Activated T-helper 1 cell treated with anti-CD3 and anti-CD28 coated beads, Interleukin-12 subunit alpha, Interleukin-12 subunit beta, Interleukin-2, Interleukin-4 antibody, amounts not matched to agents 30 ng/mL and 10 ng/mL and 1 ng/mL, durations not matched to agents 14 hours and 24 hours and 36 hours (primary cell): ENCODE measurements around the gene PLPP2. TPM values are rescaled to one million over a fixed set of nuclear protein-coding genes. Genes with fewer than 3 reads are reported as not detected.

Experiments
- DNase-seq: peaks from one replicate; pipeline ENCODE4 v3.0.0; 2021; ENCODE audit warnings: low spot score
- H3K27ac Mint-ChIP-seq: one replicate; pipeline ENCODE4 v1.8.0; 2021; ENCODE audit warnings: mild to moderate bottlenecking, mixed read lengths
- H3K27me3 Mint-ChIP-seq: one replicate; pipeline ENCODE4 v1.8.0; 2022; ENCODE audit warnings: mild to moderate bottlenecking, moderate library complexity, mixed read lengths; ENCODE audit not compliant: insufficient read depth
- H3K36me3 Mint-ChIP-seq: one replicate; pipeline ENCODE4 v1.8.0; 2021; ENCODE audit warnings: low read depth, mixed read lengths
- H3K4me1 Mint-ChIP-seq: one replicate; pipeline ENCODE4 v1.8.0; 2021; ENCODE audit warnings: low read depth, mixed read lengths
- H3K4me3 Mint-ChIP-seq: one replicate; pipeline ENCODE4 v1.8.0; 2021; ENCODE audit warnings: mild to moderate bottlenecking, moderate library complexity, mixed read lengths
- H3K9me3 Mint-ChIP-seq: one replicate; pipeline ENCODE4 v1.8.0; 2021; ENCODE audit warnings: mixed read lengths
- intact Hi-C: fragments of 100-400 bp; cut with micrococcal nuclease; formaldehyde crosslinking; loops from one replicate; pipeline ENCODE4 v1.15.1; 2024
- total RNA-seq: library from RNA; stranded (reverse); gene quantifications from 2 replicates; pipeline ENCODE4 v1.2.3, GENCODE V29; 2022

Gene PLPP2
- total RNA-seq, result 0.16 and 0.34 TPM in 2 replicates

DNA sequence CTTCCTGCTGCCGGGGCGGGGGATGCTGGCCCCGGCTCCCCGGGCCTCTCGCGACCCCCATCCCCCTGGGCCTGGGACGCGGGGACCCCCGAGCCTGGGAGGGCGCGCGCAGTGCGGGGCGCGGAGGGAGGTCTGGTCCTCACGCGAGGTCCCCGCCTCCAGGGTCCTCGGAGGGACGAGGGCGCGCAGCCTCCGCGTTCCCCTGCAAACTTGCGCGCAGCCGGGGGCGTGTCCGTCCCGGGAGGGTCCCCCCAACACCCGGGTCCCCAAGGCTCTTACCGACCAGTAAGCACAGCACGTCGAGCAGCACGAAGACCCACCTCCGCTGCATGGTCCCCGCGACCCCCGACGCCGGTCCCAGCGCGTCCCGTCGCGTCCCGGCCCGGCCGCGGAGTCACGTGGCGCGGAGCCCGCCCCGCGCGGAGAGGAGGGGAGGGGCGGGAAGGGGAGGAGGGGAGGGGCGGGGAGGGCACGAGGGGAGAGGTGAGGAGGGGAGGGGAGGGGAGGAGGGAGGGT is at the start of gene PLPP2:
Gene PLPP2, minus strand, starts transcription at position 398 of the 516 bp plus-strand sequence. Its CDS starts 67 bp downstream, at position 331.
- no peak for DNase-seq
- peaks cover 48% of the 10 kb centered on the region for H3K27me3 Mint-ChIP-seq
- no peak within 1 kb of the TSS for H3K27ac Mint-ChIP-seq
- H3K4me3 Mint-ChIP-seq, result no peak within 1 kb of the TSS
- intact Hi-C loops, result no loop called here
- no peaks in the 10 kb centered on the region for H3K4me1 Mint-ChIP-seq
- no peaks in the 10 kb centered on the region for H3K9me3 Mint-ChIP-seq
- H3K36me3 Mint-ChIP-seq, result no peaks in the 10 kb centered on the region

DNA sequence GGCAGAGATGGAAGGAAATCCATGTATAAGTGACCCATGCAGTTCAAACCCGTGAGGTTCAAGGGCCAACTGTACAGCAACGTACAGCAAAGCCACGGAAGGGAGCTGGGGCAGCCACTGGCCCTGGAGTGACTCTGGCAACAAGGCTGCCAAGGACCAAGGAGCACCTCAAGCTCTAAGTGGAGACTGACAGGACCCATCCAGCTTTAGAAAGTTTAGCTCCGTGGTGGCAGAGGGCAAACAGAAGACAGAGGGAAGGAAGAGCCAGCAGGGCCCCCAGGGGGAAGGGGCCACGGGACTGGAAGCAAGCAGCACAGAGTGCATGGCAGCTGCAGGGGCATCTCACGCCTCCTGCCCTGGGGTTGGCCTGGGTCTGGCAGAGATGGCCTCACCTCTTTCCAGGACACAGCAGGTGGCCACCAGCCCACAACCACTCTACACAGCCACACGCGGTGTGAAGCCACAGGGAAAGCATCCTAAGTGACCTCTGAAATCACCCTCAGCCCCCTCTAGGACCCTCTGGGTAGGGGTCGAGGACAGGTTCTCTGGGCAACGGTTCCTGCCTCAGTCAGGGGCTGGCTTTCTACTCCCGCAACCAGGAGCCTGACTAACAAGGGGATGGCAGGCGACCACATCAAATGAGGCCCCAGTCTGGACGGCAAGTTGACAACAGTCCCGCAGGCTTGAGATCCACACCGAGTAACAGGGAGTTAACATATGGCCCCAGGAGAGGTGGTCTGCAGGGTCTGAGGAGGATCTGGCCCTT is 49.6 kb upstream of the PLPP2 start:
- Mint-ChIP-seq H3K27me3 (peaks cover 2% of the 10 kb centered on the region), H3K9me3 (peaks cover 4% of the 10 kb centered on the region), H3K36me3 (peaks cover 34% of the 10 kb centered on the region), H3K4me3 (peak overlapping the region; percentile 51), H3K4me1 (peaks cover 64% of the 10 kb centered on the region), H3K27ac (peak overlapping the region; percentile 23)
- intact Hi-C loops, result loop anchor here (5.0 kb wide), 1 partner anchor 166 kb away; the partner anchor contains the start of gene TPGS1
- no peak for DNase-seq

DNA sequence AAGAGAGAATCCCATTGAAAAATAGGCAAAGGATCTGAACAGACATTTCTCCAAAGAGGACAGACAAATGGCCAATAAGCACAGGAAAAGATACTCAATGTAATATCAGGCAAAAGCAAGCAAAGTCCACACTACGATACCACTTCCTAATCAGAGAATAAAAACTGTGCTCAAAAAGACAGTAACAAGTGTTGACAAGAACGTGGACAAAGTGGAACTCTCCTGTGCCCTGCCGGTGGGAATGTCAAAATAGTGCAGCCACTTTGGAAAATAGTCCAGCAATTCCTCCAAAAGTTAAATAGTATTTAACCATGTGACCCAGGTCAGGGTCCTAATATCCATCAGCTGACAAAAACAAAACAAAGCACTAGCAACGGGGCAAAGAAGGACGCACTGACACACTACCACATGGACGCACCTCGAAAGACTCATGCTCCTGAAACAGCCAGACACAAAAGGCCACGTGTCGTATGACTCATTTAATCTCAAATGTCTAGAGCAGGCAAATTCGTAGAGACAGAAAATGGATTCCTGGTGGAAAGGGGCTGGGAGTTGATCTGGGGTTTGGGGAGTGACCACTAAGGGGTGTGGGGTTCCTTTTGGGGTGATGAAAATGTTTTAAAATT is 48.2 kb upstream of the PLPP2 start:
- no peak for DNase-seq
- intact Hi-C loops, result no loop called here
- Mint-ChIP-seq H3K9me3 (peaks cover 4% of the 10 kb centered on the region), H3K27ac (no peak overlapping the region), H3K4me1 (peaks cover 56% of the 10 kb centered on the region), H3K27me3 (no peaks in the 10 kb centered on the region), H3K36me3 (peaks cover 37% of the 10 kb centered on the region), H3K4me3 (no peak overlapping the region)

DNA sequence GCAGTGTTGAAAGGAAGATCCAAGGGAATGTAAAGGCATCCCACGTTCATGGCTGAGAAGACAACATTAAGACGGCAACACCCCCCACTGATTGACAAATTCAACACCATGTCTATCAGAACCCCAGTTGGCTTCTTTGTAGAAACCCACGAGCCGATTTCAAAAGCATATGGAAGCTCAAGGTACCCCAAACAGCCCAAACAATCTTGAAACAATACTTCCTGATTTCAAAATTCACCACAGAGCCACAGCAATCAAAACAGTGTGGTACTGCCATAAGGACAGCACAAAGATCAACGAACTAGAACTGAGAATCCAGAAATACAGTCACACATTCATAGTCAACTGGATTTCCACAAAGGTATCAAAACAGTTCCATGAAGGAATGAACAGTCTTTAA is 47.2 kb upstream of the PLPP2 start:
- peaks cover 4% of the 10 kb centered on the region for H3K9me3 Mint-ChIP-seq
- H3K4me1 Mint-ChIP-seq, result peaks cover 50% of the 10 kb centered on the region
- H3K4me3 Mint-ChIP-seq, result no peak overlapping the region
- peaks cover 34% of the 10 kb centered on the region for H3K36me3 Mint-ChIP-seq
- no peak overlapping the region for H3K27ac Mint-ChIP-seq
- DNase-seq, result no peak
- H3K27me3 Mint-ChIP-seq, result no peaks in the 10 kb centered on the region
- intact Hi-C loops, result no loop called here

DNA sequence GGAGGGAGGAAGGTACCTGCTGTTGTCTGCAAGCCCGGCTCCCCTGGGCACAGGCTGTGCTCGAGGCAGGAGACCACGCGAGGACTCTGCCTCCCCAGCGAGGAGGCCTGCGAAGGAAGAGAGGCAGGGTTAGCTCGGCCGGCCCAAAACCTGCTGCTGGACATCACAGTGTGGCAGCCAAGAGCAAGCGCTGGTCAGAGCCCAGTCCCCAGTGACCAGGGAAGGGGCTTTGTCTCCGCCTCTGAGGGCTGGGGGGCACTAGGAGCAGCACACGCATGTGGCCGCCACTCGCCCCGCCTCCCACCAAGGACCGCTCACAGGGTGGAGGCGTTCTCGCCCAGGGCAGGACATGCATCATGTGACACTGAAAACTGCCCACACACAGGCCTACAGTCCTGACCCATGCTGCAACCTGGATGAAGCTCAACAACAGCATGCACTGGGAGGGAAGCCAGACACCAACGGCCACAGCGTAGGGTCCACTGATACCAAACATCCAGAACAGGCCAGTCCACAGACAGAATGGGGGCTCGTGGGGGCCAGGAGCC is 44.9 kb upstream of the PLPP2 start:
- no peaks in the 10 kb centered on the region for H3K27me3 Mint-ChIP-seq
- peaks cover 27% of the 10 kb centered on the region for H3K4me1 Mint-ChIP-seq
- peaks cover 4% of the 10 kb centered on the region for H3K9me3 Mint-ChIP-seq
- no peak overlapping the region for H3K27ac Mint-ChIP-seq
- H3K4me3 Mint-ChIP-seq, result no peak overlapping the region
- intact Hi-C loops, result no loop called here
- H3K36me3 Mint-ChIP-seq, result peaks cover 33% of the 10 kb centered on the region
- DNase-seq, result no peak

DNA sequence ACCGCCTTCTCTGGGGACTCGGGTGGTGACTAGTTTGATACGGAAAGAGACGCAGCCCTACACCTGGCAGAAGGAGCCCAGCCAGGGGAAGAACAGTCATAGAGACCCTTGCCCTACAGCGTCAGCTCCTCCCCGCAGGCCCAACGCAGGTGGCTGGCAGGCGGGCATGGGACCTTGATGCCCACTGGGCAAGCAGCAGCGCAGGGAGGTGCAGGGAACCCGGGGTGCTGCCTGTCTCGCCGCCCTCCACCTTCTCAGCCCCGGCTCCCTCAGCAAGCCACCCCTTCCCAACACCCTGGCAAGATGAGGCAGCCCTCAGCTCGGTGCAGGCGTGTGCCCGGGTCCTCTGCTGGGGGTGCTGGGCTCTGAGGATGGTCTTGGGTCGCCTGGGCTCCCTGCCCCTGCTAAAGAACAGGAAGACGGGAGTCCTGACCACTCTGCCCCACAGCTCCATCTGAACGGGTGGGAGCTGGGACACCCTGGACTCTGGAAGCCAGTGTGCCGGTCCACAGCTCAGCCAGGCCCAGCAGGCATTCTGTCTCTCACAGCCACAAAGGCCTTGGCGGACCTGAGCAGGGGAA is 44.4 kb upstream of the PLPP2 start:
- peaks cover 34% of the 10 kb centered on the region for H3K36me3 Mint-ChIP-seq
- H3K27ac Mint-ChIP-seq, result no peak overlapping the region
- H3K9me3 Mint-ChIP-seq, result peaks cover 8% of the 10 kb centered on the region
- no peak overlapping the region for H3K4me3 Mint-ChIP-seq
- peaks cover 23% of the 10 kb centered on the region for H3K4me1 Mint-ChIP-seq
- H3K27me3 Mint-ChIP-seq, result no peaks in the 10 kb centered on the region
- DNase-seq, result no peak
- intact Hi-C loops, result no loop called here

DNA sequence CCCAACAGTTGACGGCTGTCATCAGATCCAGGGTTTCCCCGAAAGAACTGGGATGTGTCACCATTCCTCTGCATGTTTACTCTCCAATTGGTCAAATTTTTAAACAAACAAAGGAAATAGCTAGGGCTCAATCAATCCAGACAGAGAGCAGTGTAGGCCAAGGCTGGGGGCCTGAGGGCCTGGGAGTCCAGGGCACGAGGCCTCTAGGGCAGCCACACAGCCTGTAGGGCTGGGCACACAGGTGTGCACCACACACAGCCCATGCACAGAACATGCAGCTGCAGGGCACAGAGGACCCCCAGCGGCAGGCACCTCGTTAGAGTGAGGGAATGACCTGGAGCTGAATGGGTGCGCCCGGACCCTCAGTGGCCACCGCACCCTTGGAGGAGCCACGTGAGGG is 43.9 kb upstream of the PLPP2 start:
- Mint-ChIP-seq H3K9me3 (peaks cover 9% of the 10 kb centered on the region), H3K27ac (no peak overlapping the region), H3K27me3 (no peaks in the 10 kb centered on the region), H3K4me1 (peaks cover 18% of the 10 kb centered on the region), H3K4me3 (no peak overlapping the region), H3K36me3 (peaks cover 33% of the 10 kb centered on the region)
- DNase-seq, result no peak
- intact Hi-C loops, result no loop called here

DNA sequence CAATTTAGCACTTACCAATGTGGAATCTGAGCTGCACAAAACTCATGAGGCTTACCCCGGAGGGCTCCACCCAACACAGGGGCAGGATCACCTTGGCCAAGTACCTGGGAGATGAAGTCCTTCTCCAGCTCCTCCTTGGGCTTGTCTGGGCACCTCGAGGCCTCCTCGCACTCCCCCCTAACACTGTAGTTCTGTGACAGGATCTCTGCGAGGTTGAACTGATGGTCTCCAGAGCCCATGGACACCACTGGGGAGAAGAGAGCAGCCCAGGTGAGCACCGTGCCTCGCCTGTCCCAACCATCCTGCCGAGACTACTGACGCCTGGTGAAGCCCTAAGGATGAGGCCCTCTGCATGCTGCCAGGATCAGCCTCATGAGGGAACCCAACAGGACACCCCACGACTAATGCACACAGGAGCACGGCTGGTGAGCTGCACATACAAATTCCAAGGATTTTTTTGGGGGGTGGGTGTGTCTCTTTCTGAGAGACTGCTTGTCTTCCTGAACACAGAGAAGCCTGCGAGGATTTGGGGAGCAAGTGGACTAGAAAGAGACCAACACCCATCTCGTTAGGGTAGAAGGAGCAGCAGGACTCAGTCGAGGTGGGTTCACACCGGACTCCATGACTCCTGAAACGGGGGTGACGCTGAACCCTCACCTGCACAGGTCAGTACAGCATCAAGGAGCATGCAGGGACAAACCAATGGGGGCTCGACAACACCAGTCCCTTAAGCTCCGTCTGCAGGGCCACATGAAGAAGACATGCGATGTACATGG is 43.3 kb upstream of the PLPP2 start:
- H3K27ac Mint-ChIP-seq, result no peak overlapping the region
- peaks cover 9% of the 10 kb centered on the region for H3K9me3 Mint-ChIP-seq
- intact Hi-C loops, result no loop called here
- H3K27me3 Mint-ChIP-seq, result no peaks in the 10 kb centered on the region
- peaks cover 12% of the 10 kb centered on the region for H3K4me1 Mint-ChIP-seq
- no peak overlapping the region for H3K4me3 Mint-ChIP-seq
- H3K36me3 Mint-ChIP-seq, result peaks cover 32% of the 10 kb centered on the region
- no peak for DNase-seq

DNA sequence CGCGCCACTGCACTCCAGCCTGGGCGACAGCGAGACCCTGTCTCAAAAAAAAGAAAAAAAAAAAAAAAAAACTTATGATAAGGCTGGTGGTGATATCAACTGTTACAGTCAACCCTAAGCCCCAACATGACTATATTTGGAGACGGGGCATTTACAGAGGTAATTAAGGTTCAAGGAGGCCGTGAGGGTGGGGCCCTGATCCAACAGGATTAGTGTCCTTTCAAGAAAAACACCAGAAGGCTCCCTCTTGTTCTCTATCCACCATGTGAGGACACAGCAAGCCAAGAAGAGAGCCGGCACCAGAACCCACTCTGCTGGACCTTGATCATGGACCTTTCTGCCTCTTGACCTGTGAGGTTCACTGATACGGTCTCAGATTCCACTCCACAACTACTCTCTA is 39.3 kb upstream of the PLPP2 start:
- DNase-seq, result no peak
- H3K4me3 Mint-ChIP-seq, result no peak overlapping the region
- H3K27me3 Mint-ChIP-seq, result no peaks in the 10 kb centered on the region
- no peak overlapping the region for H3K27ac Mint-ChIP-seq
- intact Hi-C loops, result no loop called here
- H3K9me3 Mint-ChIP-seq, result peaks cover 20% of the 10 kb centered on the region
- no peaks in the 10 kb centered on the region for H3K4me1 Mint-ChIP-seq
- H3K36me3 Mint-ChIP-seq, result peaks cover 43% of the 10 kb centered on the region

DNA sequence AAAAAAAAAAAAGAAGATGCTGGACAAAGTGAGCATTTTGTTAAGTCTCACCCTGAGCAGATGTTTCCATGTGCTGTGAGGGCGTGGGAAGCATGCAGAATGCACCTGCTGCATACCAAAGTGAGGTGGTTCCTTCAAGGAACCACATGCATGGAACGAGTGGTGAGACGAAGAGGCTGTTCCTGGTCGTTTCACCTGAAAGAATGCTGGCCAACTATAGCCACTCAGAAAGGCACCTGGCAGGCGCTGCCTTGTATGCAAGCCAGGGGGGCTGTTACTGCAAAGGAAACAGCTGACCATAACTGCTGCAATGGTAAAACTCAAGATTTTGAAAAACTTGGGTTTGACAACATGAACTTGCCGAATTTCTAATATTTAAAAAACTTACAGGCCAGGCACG is 38.7 kb upstream of the PLPP2 start:
- Mint-ChIP-seq H3K4me1 (no peaks in the 10 kb centered on the region), H3K4me3 (no peak overlapping the region), H3K27ac (no peak overlapping the region), H3K36me3 (peaks cover 42% of the 10 kb centered on the region), H3K27me3 (no peaks in the 10 kb centered on the region), H3K9me3 (peaks cover 20% of the 10 kb centered on the region)
- DNase-seq, result no peak
- intact Hi-C loops, result no loop called here

DNA sequence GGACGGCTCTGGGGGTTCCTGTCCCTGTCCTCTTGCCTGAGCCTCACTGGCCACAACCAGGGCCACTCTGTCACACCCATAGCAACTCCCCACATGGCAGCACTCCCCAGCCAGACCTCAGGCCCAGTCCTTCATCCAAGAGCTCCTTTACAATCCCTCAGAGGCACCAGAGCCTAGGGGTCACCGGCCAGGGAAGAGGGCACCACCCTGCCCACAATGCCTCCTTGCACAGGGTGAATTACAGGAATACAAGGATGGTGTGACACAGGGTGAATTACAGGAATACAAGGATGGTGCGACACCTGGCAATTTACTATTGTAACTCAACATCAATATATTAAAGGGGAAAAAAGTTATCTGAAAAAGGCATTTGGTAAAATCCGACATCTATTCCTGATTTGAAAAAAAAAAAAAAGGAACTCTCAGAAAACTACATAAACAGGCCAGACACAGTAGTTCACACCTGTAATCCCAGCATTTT is 36.9 kb upstream of the PLPP2 start:
- Mint-ChIP-seq H3K4me1 (no peaks in the 10 kb centered on the region), H3K27ac (no peak overlapping the region), H3K36me3 (peaks cover 36% of the 10 kb centered on the region), H3K4me3 (no peak overlapping the region), H3K9me3 (peaks cover 20% of the 10 kb centered on the region), H3K27me3 (no peaks in the 10 kb centered on the region)
- intact Hi-C loops, result no loop called here
- no peak for DNase-seq

DNA sequence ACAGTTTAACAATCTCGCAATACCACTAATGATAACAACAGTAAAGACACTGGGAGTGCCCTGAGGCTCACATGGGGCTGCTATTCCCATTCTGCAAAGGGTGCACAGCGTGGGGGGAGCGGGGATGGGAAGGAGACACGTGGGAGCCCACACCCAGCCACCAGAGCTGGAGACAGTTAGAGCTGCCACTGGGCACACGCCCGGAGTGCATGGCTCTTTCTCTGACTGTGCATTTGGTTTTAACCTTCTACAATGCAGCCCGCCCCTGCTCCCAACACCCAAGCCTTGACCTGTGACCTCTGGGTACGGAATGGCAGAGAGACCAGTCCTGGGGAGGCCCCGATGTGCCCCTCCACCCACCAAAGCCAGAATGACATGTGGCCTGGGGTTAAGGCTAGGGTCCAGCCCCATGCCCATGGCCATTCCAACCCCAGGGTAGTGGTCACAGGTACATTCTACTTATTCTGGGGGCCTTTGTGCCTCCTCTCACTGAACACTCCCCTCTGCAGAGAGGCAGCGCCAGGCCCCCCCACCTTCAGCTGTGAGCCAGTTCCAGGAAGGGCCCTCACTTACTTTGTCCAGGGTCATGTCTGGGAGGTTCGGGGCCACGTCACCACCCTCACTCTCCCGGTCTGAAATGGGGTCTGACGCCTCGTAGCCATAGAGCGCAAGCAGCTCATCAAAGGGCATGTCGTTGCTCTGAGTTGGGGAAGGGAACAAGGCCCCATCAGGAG is 36.3 kb upstream of the PLPP2 start:
- peaks cover 36% of the 10 kb centered on the region for H3K36me3 Mint-ChIP-seq
- no peaks in the 10 kb centered on the region for H3K4me1 Mint-ChIP-seq
- no peak overlapping the region for H3K27ac Mint-ChIP-seq

More for the DNA sequence above, 36.3 kb upstream of the PLPP2 start:
- no peak for DNase-seq
- Mint-ChIP-seq H3K4me3 (no peak overlapping the region), H3K27me3 (no peaks in the 10 kb centered on the region), H3K9me3 (peaks cover 20% of the 10 kb centered on the region)
- intact Hi-C loops, result no loop called here
